Neural progenitor cell (in vitro differentiated cells): ENCODE measurements around the gene ZNF747. TPM values are rescaled to one million over a fixed set of nuclear protein-coding genes. Genes with fewer than 3 reads are reported as not detected.

ENCODE experiments used
- DNase-seq: peaks from one replicate; pipeline ENCODE4 v3.0.0-alpha.2; 2016; ENCODE audit warnings: low spot score
- H2AFZ ChIP-seq: fragments of 200-600 bp; sonication (generic); replicated peaks from 2 replicates; pipeline ENCODE4 v1.6.1; 2016; ENCODE audit warnings: antibody characterized with exemption
- H3F3A ChIP-seq: fragments of 200-600 bp; sonication (generic); 2 replicates; pipeline ENCODE4 v1.6.1; 2016; ENCODE audit warnings: antibody characterized with exemption, low read depth
- H3K27ac ChIP-seq: fragments of 200-600 bp; sonication (generic); 2 replicates; pipeline ENCODE4 v1.5.1; 2016; ENCODE audit warnings: mild to moderate bottlenecking
- H3K27me3 ChIP-seq: fragments of 200-600 bp; sonication (generic); 2 replicates; pipeline ENCODE4 v1.6.1; 2016; ENCODE audit warnings: mild to moderate bottlenecking, moderate library complexity
- H3K36me3 ChIP-seq: fragments of 200-600 bp; sonication (generic); 2 replicates; pipeline ENCODE4 v1.5.1; 2016
- H3K4me1 ChIP-seq: fragments of 200-600 bp; sonication (generic); 2 replicates; pipeline ENCODE4 v1.6.1; 2016; ENCODE audit warnings: mixed run types
- H3K4me2 ChIP-seq: fragments of 200-600 bp; sonication (generic); 2 replicates; pipeline ENCODE4 v1.6.1; 2016
- H3K4me3 ChIP-seq: fragments of 200-600 bp; sonication (generic); 2 replicates; pipeline ENCODE4 v1.5.1; 2016
- H3K79me2 ChIP-seq: fragments of 200-600 bp; sonication (generic); 2 replicates; pipeline ENCODE4 v1.6.1; 2016; ENCODE audit warnings: low read depth
- H3K9ac ChIP-seq: fragments of 200-600 bp; sonication (generic); 2 replicates; pipeline ENCODE4 v1.6.1; 2016
- H3K9me3 ChIP-seq: fragments of 200-600 bp; sonication (generic); 2 replicates; pipeline ENCODE4 v1.5.1; 2016; ENCODE audit warnings: low read depth
- H4K20me1 ChIP-seq: fragments of 200-600 bp; sonication (generic); 2 replicates; pipeline ENCODE4 v1.6.1; 2016; ENCODE audit warnings: low read depth
- H3K27ac Mint-ChIP-seq: 3 replicates; pipeline ENCODE4 v1.8.0; 2021; ENCODE audit warnings: mixed read lengths
- H3K27me3 Mint-ChIP-seq: 2 replicates; pipeline ENCODE4 v1.8.0; 2022; ENCODE audit warnings: low read depth, mild to moderate bottlenecking, inconsistent platforms, moderate library complexity, mixed read lengths; ENCODE audit not compliant: insufficient read depth
- H3K36me3 Mint-ChIP-seq: 3 replicates; pipeline ENCODE4 v1.8.0; 2021; ENCODE audit warnings: mixed read lengths
- H3K4me1 Mint-ChIP-seq: 3 replicates; pipeline ENCODE4 v1.8.0; 2021; ENCODE audit warnings: mixed read lengths
- H3K4me3 Mint-ChIP-seq: 3 replicates; pipeline ENCODE4 v1.8.0; 2021; ENCODE audit warnings: mild to moderate bottlenecking, moderate library complexity, mixed read lengths
- H3K9me3 Mint-ChIP-seq: 3 replicates; pipeline ENCODE4 v1.8.0; 2020; ENCODE audit warnings: mixed read lengths
- CTCF ChIP-seq: fragments of 200-600 bp; sonication (generic); IDR thresholded peaks from 2 replicates; pipeline ENCODE4 v1.5.1; 2017; ENCODE audit warnings: antibody characterized with exemption, mild to moderate bottlenecking
- EZH2 ChIP-seq: fragments of 200-600 bp; sonication (generic); IDR thresholded peaks from 2 replicates; pipeline ENCODE4 v1.6.1; 2017; ENCODE audit warnings: antibody characterized with exemption, mild to moderate bottlenecking, moderate library complexity
- EZH2phosphoT487 ChIP-seq: fragments of 200-600 bp; sonication (generic); IDR thresholded peaks from 2 replicates; pipeline ENCODE4 v1.6.1; 2017; ENCODE audit warnings: antibody characterized with exemption
- total RNA-seq: library from RNA; depleted of rRNA; stranded (reverse); fragments of >200 nt; gene quantifications from 2 replicates; pipeline ENCODE4 v1.2.3, GENCODE V29; 2015; ENCODE audit warnings: low replicate concordance

ZNF747 gene
- total RNA-seq, 1 donor from 2014 or later: 7.0 TPM

GRCh38 chr16:30574678-30575077 is 40.0 kb upstream of the ZNF747 start:
- peaks cover 7% of the 10 kb centered on the region for H3K27me3 Mint-ChIP-seq
- Histone ChIP-seq H3K27ac (no peak overlapping the region), H3K4me2 (no peak overlapping the region), H3K4me3 (no peak overlapping the region), H3K4me1 (peaks cover 10% of the 10 kb centered on the region), H3K36me3 (no peaks in the 10 kb centered on the region), H3K9ac (no peak overlapping the region), H3K9me3 (no peaks in the 10 kb centered on the region), H3K79me2 (no peaks in the 10 kb centered on the region), H4K20me1 (peaks cover 3% of the 10 kb centered on the region), H3F3A (peaks cover 32% of the 10 kb centered on the region), H3K27me3 (no peaks in the 10 kb centered on the region), H2AFZ (no peak overlapping the region)
- peaks cover 17% of the 10 kb centered on the region for H3K4me1 Mint-ChIP-seq
- no peak for DNase-seq
- H3K36me3 Mint-ChIP-seq: no peaks in the 10 kb centered on the region
- TF ChIP-seq EZH2phosphoT487 (no peak), CTCF (no peak), EZH2 (no peak)
- no peaks in the 10 kb centered on the region for H3K9me3 Mint-ChIP-seq
- H3K4me3 Mint-ChIP-seq: no peak overlapping the region
- H3K27ac Mint-ChIP-seq: no peak overlapping the region

- H3K27ac Mint-ChIP-seq: peak within 1 kb of the TSS; percentile 98
- H3K4me1 Mint-ChIP-seq: peaks cover 17% of the 10 kb centered on the region
- TF ChIP-seq EZH2 (no peak), EZH2phosphoT487 (no peak)
- H3K4me3 Mint-ChIP-seq: peak within 1 kb of the TSS; percentile 95
- H3K27me3 Mint-ChIP-seq: peaks cover 7% of the 10 kb centered on the region
- Histone ChIP-seq H2AFZ (peak within 1 kb of the TSS; percentile 90), H3F3A (peaks cover 32% of the 10 kb centered on the region), H4K20me1 (peaks cover 3% of the 10 kb centered on the region), H3K4me3 (peak within 1 kb of the TSS; percentile 72), H3K4me2 (peak within 1 kb of the TSS; percentile 93), H3K36me3 (no peaks in the 10 kb centered on the region), H3K79me2 (no peaks in the 10 kb centered on the region), H3K4me1 (peaks cover 10% of the 10 kb centered on the region), H3K27ac (peak within 1 kb of the TSS; percentile 67), H3K9me3 (no peaks in the 10 kb centered on the region), H3K27me3 (no peaks in the 10 kb centered on the region), H3K9ac (peak within 1 kb of the TSS; percentile 53)
- H3K9me3 Mint-ChIP-seq: no peaks in the 10 kb centered on the region
- H3K36me3 Mint-ChIP-seq: no peaks in the 10 kb centered on the region
- peak; percentile 96 for DNase-seq
Measured at GRCh38 chr16:30571445-30572322, 37.0 kb upstream of the ZNF747 start, which contains the start of gene ZNF688. TSS of gene ZNF688 (minus strand) at chr16:30571714. CDS start at chr16:30571629, 85 bp downstream.

GRCh38 chr16:30570636-30571444 is 36.2 kb upstream of the ZNF747 start:
- peak overlapping the region; percentile 98 for H3K27ac Mint-ChIP-seq
- H3K9me3 Mint-ChIP-seq: no peaks in the 10 kb centered on the region
- H3K36me3 Mint-ChIP-seq: no peaks in the 10 kb centered on the region

More at GRCh38 chr16:30570636-30571444, 36.2 kb upstream of the ZNF747 start:
- Histone ChIP-seq H3F3A (peaks cover 32% of the 10 kb centered on the region), H3K79me2 (no peaks in the 10 kb centered on the region), H3K4me3 (peak overlapping the region; percentile 72), H3K27me3 (no peaks in the 10 kb centered on the region), H3K4me1 (peaks cover 10% of the 10 kb centered on the region), H4K20me1 (peaks cover 3% of the 10 kb centered on the region), H3K36me3 (no peaks in the 10 kb centered on the region), H3K9me3 (no peaks in the 10 kb centered on the region), H2AFZ (peak overlapping the region; percentile 90), H3K9ac (peak overlapping the region; percentile 53), H3K27ac (no peak overlapping the region), H3K4me2 (peak overlapping the region; percentile 93)
- TF ChIP-seq EZH2 (no peak), CTCF (no peak), EZH2phosphoT487 (no peak)
- peaks cover 17% of the 10 kb centered on the region for H3K4me1 Mint-ChIP-seq
- peak overlapping the region; percentile 95 for H3K4me3 Mint-ChIP-seq
- peak; percentile 57 for DNase-seq
- peaks cover 9% of the 10 kb centered on the region for H3K27me3 Mint-ChIP-seq
